ENCODE data around the gene NOP56. TPM values are rescaled to one million over a fixed set of nuclear protein-coding genes. Genes with fewer than 3 reads are reported as not detected.

NOP56 gene

Small RNA genes lying within 50 kb of the gene (small RNA-seq; reads per million reads assigned to genes)
- gene SNORA51 (not detected), gene SNORD110 (not detected), gene SNORD56 (not detected), gene SNORD57 (not detected), gene SNORD86 (not detected)
